ENCODE results near the gene STK17B.
A peak's percentile ranks its signal among the peaks of the same experiment; 100 is the strongest.
"Not testable (repeated sequence)": the region's sequence is repeated elsewhere in the genome, so short reads cannot be mapped to it uniquely, and the experiment has no call there.

Gene STK17B

GRCh38 chr2:196171248-196171871, at the start of gene STK17B:
STK17B (minus strand) TSS chr2:196171578; CDS start chr2:196163383, 8,195 bp downstream.
- DNase-seq (ENCODE audit: low spot score): peak; percentile 97

- DNase-seq (ENCODE audit: low spot score): no peak
Observed at GRCh38 chr2:196220671-196221070, 49.3 kb upstream of the STK17B start.

GRCh38 chr2:196219671-196220070, 48.3 kb upstream of the STK17B start:
- no peak for DNase-seq (ENCODE audit: low spot score)

GRCh38 chr2:196218106-196218505, 46.7 kb upstream of the STK17B start:
- DNase-seq (ENCODE audit: low spot score): no peak

GRCh38 chr2:196217116-196217515, 45.7 kb upstream of the STK17B start:
- DNase-seq (ENCODE audit: low spot score): no peak

GRCh38 chr2:196215376-196215775, 44.0 kb upstream of the STK17B start:
- DNase-seq (ENCODE audit: low spot score): no peak

GRCh38 chr2:196214156-196214555, 42.8 kb upstream of the STK17B start:
- DNase-seq (ENCODE audit: low spot score): no peak

- DNase-seq (ENCODE audit: low spot score): no peak
Observed at GRCh38 chr2:196213252-196213980, 42.0 kb upstream of the STK17B start.

GRCh38 chr2:196208915-196209314, 37.5 kb upstream of the STK17B start:
- DNase-seq (ENCODE audit: low spot score): no peak

- DNase-seq (ENCODE audit: low spot score): no peak
Observed at GRCh38 chr2:196206804-196207203, 35.4 kb upstream of the STK17B start.

- DNase-seq (ENCODE audit: low spot score): no peak
Observed at GRCh38 chr2:196205881-196206435, 34.6 kb upstream of the STK17B start.

- no peak for DNase-seq (ENCODE audit: low spot score)
Observed at GRCh38 chr2:196205011-196205766, 33.8 kb upstream of the STK17B start.

GRCh38 chr2:196201229-196202009, 30.0 kb upstream of the STK17B start:
- DNase-seq (ENCODE audit: low spot score): no peak

- DNase-seq (ENCODE audit: low spot score): no peak
Observed at GRCh38 chr2:196200557-196200956, 29.2 kb upstream of the STK17B start.

- DNase-seq (ENCODE audit: low spot score): no peak
Observed at GRCh38 chr2:196195758-196196157, 24.4 kb upstream of the STK17B start.

- DNase-seq (ENCODE audit: low spot score): no peak
Observed at GRCh38 chr2:196195302-196195701, 23.9 kb upstream of the STK17B start.

GRCh38 chr2:196191541-196191940, 20.2 kb upstream of the STK17B start:
- DNase-seq (ENCODE audit: low spot score): no peak

GRCh38 chr2:196187898-196188458, 16.6 kb upstream of the STK17B start:
- no peak for DNase-seq (ENCODE audit: low spot score)

- DNase-seq (ENCODE audit: low spot score): not testable (repeated sequence)
Observed at GRCh38 chr2:196187175-196187700, 15.9 kb upstream of the STK17B start.

GRCh38 chr2:196186266-196186980, 15.0 kb upstream of the STK17B start:
- no peak for DNase-seq (ENCODE audit: low spot score)

- DNase-seq (ENCODE audit: low spot score): no peak
Observed at GRCh38 chr2:196184921-196185320, 13.5 kb upstream of the STK17B start.
